ENCODE data around the gene SCAF1.
A peak's percentile ranks its signal among the peaks of the same experiment; 100 is the strongest.

The SCAF1 gene

GRCh38 chr19:49641688-49642491 is at the start of gene SCAF1:
TSS of gene SCAF1 (plus strand) at chr19:49642209. CDS start at chr19:49645027, 2,818 bp downstream.
- DNase-seq = peak; percentile 71 to 94

- no peak for DNase-seq
Measured at GRCh38 chr19:49592486-49593232, 49.4 kb upstream of the SCAF1 start.

GRCh38 chr19:49593233-49594113 is 48.5 kb upstream of the SCAF1 start:
- DNase-seq = peak; percentile 22 to 68

- DNase-seq = no peak
Measured at GRCh38 chr19:49594157-49594992, 47.6 kb upstream of the SCAF1 start.

GRCh38 chr19:49594993-49595818 is 46.8 kb upstream of the SCAF1 start:
- no peak for DNase-seq

- DNase-seq = peak in 1 of 2 experiments; percentile 24
Measured at GRCh38 chr19:49595819-49596404, 46.1 kb upstream of the SCAF1 start.

GRCh38 chr19:49596407-49596806 is 45.6 kb upstream of the SCAF1 start:
- no peak for DNase-seq

GRCh38 chr19:49596954-49597702 is 44.9 kb upstream of the SCAF1 start:
- DNase-seq = no peak

GRCh38 chr19:49597703-49597974 is 44.4 kb upstream of the SCAF1 start:
- no peak for DNase-seq

GRCh38 chr19:49599378-49600295 is 42.4 kb upstream of the SCAF1 start:
- no peak for DNase-seq

GRCh38 chr19:49601482-49602038 is 40.4 kb upstream of the SCAF1 start:
- DNase-seq = no peak

- DNase-seq = no peak
Measured at GRCh38 chr19:49602806-49603205, 39.2 kb upstream of the SCAF1 start.

GRCh38 chr19:49605605-49606004 is 36.4 kb upstream of the SCAF1 start:
- DNase-seq = no peak

- no peak for DNase-seq
Measured at GRCh38 chr19:49609499-49610092, 32.4 kb upstream of the SCAF1 start.

GRCh38 chr19:49613374-49613773 is 28.6 kb upstream of the SCAF1 start:
- no peak for DNase-seq

- no peak for DNase-seq
Measured at GRCh38 chr19:49614096-49614833, 27.7 kb upstream of the SCAF1 start.

- DNase-seq = no peak
Measured at GRCh38 chr19:49615861-49616260, 26.1 kb upstream of the SCAF1 start.

GRCh38 chr19:49616532-49616931 is 25.5 kb upstream of the SCAF1 start:
- DNase-seq = no peak
